HCT116 (cell line): Measurements from ENCODE around the gene EPHA6. TPM values are rescaled to one million over a fixed set of nuclear protein-coding genes. Genes with fewer than 3 reads are reported as not detected.

ENCODE experiments used
- ATAC-seq: fragments of 200-7000 bp; cut with Tn5 transposase; 2 replicates; pipeline ENCODE4 v1.9.1; 2020; ENCODE audit warnings: mild to moderate bottlenecking, moderate library complexity
- BruUV-seq: library from RNA; stranded (reverse); fragments of 400-500 nt; replicated peaks from 2 replicates; lab custom pipeline; 2021; lab: Mats Ljungman, UMichigan
- CTCF ChIA-PET: fragments of 300-600 bp; sonication (Branson Sonifier 250); formaldehyde crosslinking; loops from one replicate; lab custom pipeline; 2021; ENCODE audit warnings: antibody characterized with exemption; lab: Charles Lee
- POLR2A ChIA-PET: fragments of 300-600, 350-600 bp; sonication (Branson Sonifier 250); formaldehyde crosslinking; loops from one replicate; lab custom pipeline; 2021; ENCODE audit warnings: antibody characterized with exemption; lab: Charles Lee
- RAD21 ChIA-PET, 2 experiments: fragments of 300-600 bp; sonication (Branson Sonifier 250); formaldehyde crosslinking; loops; one replicate each; lab custom pipeline; 2023; ENCODE audit warnings: low total read pairs in 2 of 2; ENCODE audit not compliant: uncharacterized antibody in 2 of 2, unreplicated experiment in 2 of 2, low non-redundant PET in 1 of 2; lab: Charles Lee
- DNase-seq: peaks from one replicate; pipeline ENCODE4 v3.0.0-alpha.2; 2010; ENCODE audit warnings: low read depth, low spot score
- H2AFZ ChIP-seq: fragments of 200-600 bp; shearing (Covaris generic), sonication (generic); 2 replicates; pipeline ENCODE4 v1.6.1; 2017; ENCODE audit warnings: low read depth, mixed run types, mixed read lengths, antibody characterized with exemption, low read length; ENCODE audit not compliant: poor library complexity, severe bottlenecking
- H3K27ac ChIP-seq: 2 replicates; pipeline ENCODE4 v1.5.1; 2012; ENCODE audit warnings: low read depth, low read length
- H3K27me3 ChIP-seq: fragments of 200-600 bp; sonication (generic); 2 replicates; pipeline ENCODE4 v1.6.1; 2016; ENCODE audit warnings: mixed run types, low read length, mixed read lengths; ENCODE audit not compliant: insufficient read depth
- H3K36me3 ChIP-seq, 2 experiments: fragments of 200-500 bp in 1 of 2; fragments of 200-600 bp in 1 of 2; sonication (Bioruptor generic) in 1 of 2; sonication (generic) in 1 of 2; 2 replicates each; pipeline versions ENCODE4 v1.5.1 to v1.6.1; 2014 to 2016; ENCODE audit warnings: low read length in 2 of 2, inconsistent platforms in 1 of 2, mixed read lengths in 1 of 2, mixed run types in 1 of 2; ENCODE audit not compliant: insufficient read depth in 2 of 2, control insufficient read depth in 1 of 2
- H3K4me1 ChIP-seq, 2 experiments: fragments of 200-600 bp in 1 of 2; sonication (generic) in 1 of 2; 2 replicates each; pipeline versions ENCODE4 v1.5.1 to v1.6.1; 2012 to 2017; ENCODE audit warnings: low read length in 2 of 2, inconsistent platforms in 1 of 2, mild to moderate bottlenecking in 1 of 2, mixed read lengths in 1 of 2, mixed run types in 1 of 2, moderate library complexity in 1 of 2; ENCODE audit not compliant: insufficient read depth in 2 of 2, control insufficient read depth in 1 of 2
- H3K4me2 ChIP-seq: fragments of 200-600 bp; sonication (generic); 2 replicates; pipeline ENCODE4 v1.6.1; 2017; ENCODE audit warnings: mixed run types, low read length, mixed read lengths
- H3K4me3 ChIP-seq, 2 experiments: fragments of 200-600 bp in 1 of 2; sonication (generic) in 1 of 2; replicated peaks in 1 of 2; 2 replicates each; pipeline ENCODE4 v1.5.1; 2011 to 2016; ENCODE audit warnings: low read length in 2 of 2, control low read depth in 1 of 2, low read depth in 1 of 2, mild to moderate bottlenecking in 1 of 2, mixed read lengths in 1 of 2, mixed run types in 1 of 2
- H3K79me2 ChIP-seq: fragments of 200-600 bp; sonication (generic); 2 replicates; pipeline ENCODE4 v1.6.1; 2017; ENCODE audit warnings: mild to moderate bottlenecking, mixed run types, low read length, moderate library complexity, mixed read lengths; ENCODE audit not compliant: insufficient read depth
- H3K9ac ChIP-seq: fragments of 200-600 bp; sonication (generic); 2 replicates; pipeline ENCODE4 v1.6.1; 2016; ENCODE audit warnings: low read length, mixed read lengths
- H3K9me2 ChIP-seq: fragments of 200-600 bp; sonication (generic), shearing (Covaris generic); 2 replicates; pipeline ENCODE4 v1.6.1; 2017; ENCODE audit warnings: mixed run types, mild to moderate bottlenecking, moderate library complexity; ENCODE audit not compliant: insufficient read depth
- H3K9me3 ChIP-seq, 2 experiments: fragments of 200-500 bp in 1 of 2; fragments of 200-600 bp in 1 of 2; sonication (Bioruptor generic) in 1 of 2; sonication (generic) in 1 of 2; 2 replicates each; pipeline ENCODE4 v1.6.1; 2014 to 2017; ENCODE audit warnings: low read length in 2 of 2, mixed read lengths in 2 of 2, inconsistent platforms in 1 of 2, low read depth in 1 of 2, mild to moderate bottlenecking in 1 of 2, mixed run types in 1 of 2, moderate library complexity in 1 of 2; ENCODE audit not compliant: control insufficient read depth in 1 of 2, insufficient read depth in 1 of 2
- H4K20me1 ChIP-seq: fragments of 200-600 bp; sonication (generic), shearing (Covaris generic); 2 replicates; pipeline ENCODE4 v1.6.1; 2017; ENCODE audit warnings: mixed run types, mild to moderate bottlenecking, moderate library complexity; ENCODE audit not compliant: insufficient read depth
- CEBPB ChIP-seq: IDR thresholded peaks from 2 replicates; pipeline ENCODE4 v1.6.1; 2012; ENCODE audit warnings: low read depth
- JUND ChIP-seq: IDR thresholded peaks from 2 replicates; pipeline ENCODE4 v1.6.1; 2012
- POLR2A ChIP-seq: IDR thresholded peaks from 2 replicates; pipeline ENCODE4 v1.7.0; 2011; ENCODE audit warnings: borderline replicate concordance; ENCODE audit not compliant: insufficient read depth, insufficient read length; ENCODE audit errors: extremely low read depth
- ZFX ChIP-seq: fragments of 450-650 bp; IDR thresholded peaks from 2 replicates; pipeline ENCODE4 v1.6.1; 2017
- intact Hi-C: fragments of 100-400 bp; cut with micrococcal nuclease; formaldehyde crosslinking; loops from 2 replicates; pipeline ENCODE4 v1.10.0; 2022
- total RNA-seq: library from RNA; stranded (reverse); gene quantifications from one replicate; pipeline ENCODE4 v1.2.1, GENCODE V29; 2021; ENCODE audit not compliant: unreplicated experiment
- TF ChIP-seq, protein P1 (sequence below), 3 experiments: fragments of 200-600 bp in 1 of 3; sonication (generic) in 1 of 3; IDR thresholded peaks in 2 of 3; conservative IDR thresholded peaks in 1 of 3; 2 replicates each; pipeline ENCODE4 v1.5.1; 2012 to 2017; ENCODE audit warnings: low read depth in 2 of 3, low read length in 2 of 3, antibody characterized with exemption in 1 of 3, borderline replicate concordance in 1 of 3, control low read depth in 1 of 3, mild to moderate bottlenecking in 1 of 3, mixed read lengths in 1 of 3, mixed run types in 1 of 3, moderate library complexity in 1 of 3; ENCODE audit not compliant: insufficient read depth in 1 of 3
- TF ChIP-seq, protein P2 (sequence below): IDR thresholded peaks from 2 replicates; pipeline ENCODE4 v1.6.1; 2012

EPHA6 gene
- total RNA-seq, 1 experiment from 2014 or later, result not detected

DNA sequence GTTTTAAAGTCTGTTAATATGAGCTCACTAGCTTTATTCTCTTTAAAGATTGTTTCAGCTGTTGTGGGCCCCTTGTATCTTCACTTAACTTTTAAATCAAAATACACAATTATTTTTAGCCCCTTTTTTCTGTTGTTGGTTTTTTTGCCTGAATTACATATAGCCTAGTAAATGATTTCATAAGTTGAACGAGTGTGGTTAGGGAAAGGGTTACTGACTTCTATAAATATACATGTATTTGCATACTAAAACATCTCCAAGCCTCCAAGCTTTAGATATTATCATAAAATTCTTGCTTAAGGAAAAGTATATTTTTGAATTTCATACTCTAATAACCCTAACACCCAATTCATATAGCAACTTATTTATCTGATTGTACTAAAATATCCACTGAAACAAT, 877.0 kb downstream of the EPHA6 start:
- Histone ChIP-seq H3K9me2 (no peaks in the 10 kb centered on the region), H3K27me3 (no peaks in the 10 kb centered on the region), H4K20me1 (no peaks in the 10 kb centered on the region), H3K36me3 (no peaks in the 10 kb centered on the region), H3K4me1 (no peaks in the 10 kb centered on the region), H2AFZ (no peak overlapping the region), H3K4me2 (no peak overlapping the region), H3K4me3 (no peak overlapping the region), H3K79me2 (no peaks in the 10 kb centered on the region), H3K9me3 (no peaks in the 10 kb centered on the region), H3K27ac (no peak overlapping the region), H3K9ac (no peak overlapping the region)
- CTCF ChIA-PET, result no interaction called here
- intact Hi-C loops, result no loop called here
- POLR2A ChIA-PET, result no interaction called here
- TF ChIP-seq, protein P1, sequence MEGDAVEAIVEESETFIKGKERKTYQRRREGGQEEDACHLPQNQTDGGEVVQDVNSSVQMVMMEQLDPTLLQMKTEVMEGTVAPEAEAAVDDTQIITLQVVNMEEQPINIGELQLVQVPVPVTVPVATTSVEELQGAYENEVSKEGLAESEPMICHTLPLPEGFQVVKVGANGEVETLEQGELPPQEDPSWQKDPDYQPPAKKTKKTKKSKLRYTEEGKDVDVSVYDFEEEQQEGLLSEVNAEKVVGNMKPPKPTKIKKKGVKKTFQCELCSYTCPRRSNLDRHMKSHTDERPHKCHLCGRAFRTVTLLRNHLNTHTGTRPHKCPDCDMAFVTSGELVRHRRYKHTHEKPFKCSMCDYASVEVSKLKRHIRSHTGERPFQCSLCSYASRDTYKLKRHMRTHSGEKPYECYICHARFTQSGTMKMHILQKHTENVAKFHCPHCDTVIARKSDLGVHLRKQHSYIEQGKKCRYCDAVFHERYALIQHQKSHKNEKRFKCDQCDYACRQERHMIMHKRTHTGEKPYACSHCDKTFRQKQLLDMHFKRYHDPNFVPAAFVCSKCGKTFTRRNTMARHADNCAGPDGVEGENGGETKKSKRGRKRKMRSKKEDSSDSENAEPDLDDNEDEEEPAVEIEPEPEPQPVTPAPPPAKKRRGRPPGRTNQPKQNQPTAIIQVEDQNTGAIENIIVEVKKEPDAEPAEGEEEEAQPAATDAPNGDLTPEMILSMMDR (IDR thresholded peaks at IDR 0.05 in 2 of 3, conservative IDR thresholded peaks at IDR 0.05 in 1 of 3; ENCODE audit: borderline replicate concordance in 1 of 3, insufficient read depth in 1 of 3, low read depth in 2 of 3, low read length in 2 of 3), result no peak
- no peak for TF ChIP-seq ZFX
- RAD21 ChIA-PET, result no interaction called here
- no peak for ATAC-seq
- DNase-seq, result no peak
- BruUV-seq, result no TSS peak

DNA sequence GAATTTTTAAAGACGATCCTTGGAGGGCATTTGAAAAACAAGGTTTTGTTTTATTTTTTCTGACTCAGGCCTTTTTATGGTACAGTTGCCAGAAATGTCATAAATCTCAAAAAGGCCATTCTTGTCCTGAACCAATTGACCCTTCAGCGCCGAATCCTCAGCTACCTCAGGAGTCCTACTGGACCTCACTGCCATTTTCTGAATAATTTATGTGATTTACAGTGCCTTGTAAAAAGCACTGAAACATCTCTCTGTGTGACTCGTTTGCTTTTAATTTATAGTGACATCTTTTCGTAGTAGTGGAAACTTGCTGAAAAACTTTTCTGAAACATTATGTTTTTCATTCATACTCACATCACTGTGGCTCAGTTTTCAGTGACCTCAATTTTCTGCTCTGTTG, 878.0 kb downstream of the EPHA6 start:
- no peak overlapping the region for H3K27ac ChIP-seq
- H4K20me1 ChIP-seq, result no peaks in the 10 kb centered on the region
- no peaks in the 10 kb centered on the region for H3K79me2 ChIP-seq
- H3K4me3 ChIP-seq, result no peak overlapping the region
- H3K9me3 ChIP-seq, result no peaks in the 10 kb centered on the region
- ATAC-seq (no peak), DNase-seq (no peak)
- no peak overlapping the region for H2AFZ ChIP-seq
- ChIA-PET RAD21 (no interaction called here), POLR2A (no interaction called here), CTCF (no interaction called here)
- no peak overlapping the region for H3K9ac ChIP-seq
- H3K4me1 ChIP-seq, result no peaks in the 10 kb centered on the region
- BruUV-seq, result no TSS peak
- TF ChIP-seq POLR2A (no peak), CEBPB (no peak), JUND (no peak)
- TF ChIP-seq, protein P2, sequence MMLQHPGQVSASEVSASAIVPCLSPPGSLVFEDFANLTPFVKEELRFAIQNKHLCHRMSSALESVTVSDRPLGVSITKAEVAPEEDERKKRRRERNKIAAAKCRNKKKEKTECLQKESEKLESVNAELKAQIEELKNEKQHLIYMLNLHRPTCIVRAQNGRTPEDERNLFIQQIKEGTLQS, result no peak
- intact Hi-C loops, result no loop called here
- no peaks in the 10 kb centered on the region for H3K36me3 ChIP-seq
- no peak overlapping the region for H3K4me2 ChIP-seq
- H3K9me2 ChIP-seq, result no peaks in the 10 kb centered on the region
- no peaks in the 10 kb centered on the region for H3K27me3 ChIP-seq
